CD14-positive monocyte (primary cell): Measurements from ENCODE around the gene WDR45B. TPM values are rescaled to one million over a fixed set of nuclear protein-coding genes. Genes with fewer than 3 reads are reported as not detected.

Source experiments
- DNase-seq, 3 donors: peaks; one replicate each; pipeline ENCODE4 v3.0.0-alpha.2; 2011 to 2022
- H2AFZ ChIP-seq: 2 replicates; pipeline ENCODE4 v1.6.0; 2012; ENCODE audit warnings: mild to moderate bottlenecking, low read depth, low read length, inconsistent platforms; ENCODE audit not compliant: insufficient read depth, poor library complexity, severe bottlenecking
- H3K27ac ChIP-seq, 2 donors: 1 replicate in 1 of 2; 2 replicates in 1 of 2; pipeline ENCODE4 v1.5.1; 2012 to 2013; ENCODE audit warnings: low read length in 2 of 2, control low read depth in 1 of 2, inconsistent platforms in 1 of 2, low read depth in 1 of 2, mild to moderate bottlenecking in 1 of 2
- H3K27me3 ChIP-seq, 2 donors: one replicate each; pipeline versions ENCODE4 v1.6.0 to v1.6.1; 2011 to 2013; ENCODE audit warnings: low read length in 2 of 2; ENCODE audit not compliant: control insufficient read depth in 2 of 2, insufficient read depth in 2 of 2
- H3K36me3 ChIP-seq, 2 donors: replicated peaks in 1 of 2; 1 replicate in 1 of 2; 2 replicates in 1 of 2; pipeline versions ENCODE4 v1.5.1 to v1.6.1; 2012 to 2013; ENCODE audit warnings: low read length in 2 of 2, control low read depth in 1 of 2, inconsistent platforms in 1 of 2, mild to moderate bottlenecking in 1 of 2; ENCODE audit not compliant: insufficient read depth in 2 of 2, control insufficient read depth in 1 of 2
- H3K4me1 ChIP-seq, 2 donors: 1 replicate in 1 of 2; 2 replicates in 1 of 2; pipeline versions ENCODE4 v1.5.1 to v1.6.1; 2012 to 2013; ENCODE audit warnings: low read length in 2 of 2, control low read depth in 1 of 2, inconsistent platforms in 1 of 2, mild to moderate bottlenecking in 1 of 2, moderate library complexity in 1 of 2; ENCODE audit not compliant: insufficient read depth in 2 of 2, control insufficient read depth in 1 of 2
- H3K4me2 ChIP-seq: replicated peaks from 2 replicates; pipeline ENCODE3; 2012; ENCODE audit warnings: low read length, moderate library complexity, mild to moderate bottlenecking; ENCODE audit not compliant: poor library complexity, severe bottlenecking; ENCODE audit errors: extremely low read depth
- H3K4me3 ChIP-seq, 3 experiments: fragments of 200-600 bp in 1 of 3; sonication (generic) in 1 of 3; replicated peaks in 1 of 3; 1 replicate in 2 of 3; 2 replicates in 1 of 3; pipeline ENCODE4 v1.5.1; 2011 to 2013; ENCODE audit warnings: low read length in 3 of 3, mild to moderate bottlenecking in 3 of 3, control low read depth in 2 of 3, low read depth in 2 of 3, inconsistent platforms in 1 of 3, moderate library complexity in 1 of 3
- H3K79me2 ChIP-seq: 2 replicates; pipeline ENCODE4 v1.6.0; 2012; ENCODE audit warnings: mild to moderate bottlenecking, control low read depth, inconsistent platforms, low read length, moderate library complexity; ENCODE audit not compliant: insufficient read depth
- H3K9ac ChIP-seq: 2 replicates; pipeline ENCODE4 v1.6.0; 2017; ENCODE audit warnings: low read length, mild to moderate bottlenecking; ENCODE audit not compliant: insufficient read depth, poor library complexity, severe bottlenecking
- H3K9me3 ChIP-seq, 2 donors: replicated peaks in 1 of 2; 1 replicate in 1 of 2; 2 replicates in 1 of 2; pipeline versions ENCODE4 v1.5.1 to v1.6.1; 2012 to 2013; ENCODE audit warnings: low read length in 2 of 2, control low read depth in 1 of 2; ENCODE audit not compliant: control insufficient read depth in 1 of 2, insufficient read depth in 1 of 2
- H4K20me1 ChIP-seq: 2 replicates; pipeline ENCODE4 v1.6.0; 2012; ENCODE audit warnings: mild to moderate bottlenecking, low read length, control low read depth, moderate library complexity; ENCODE audit not compliant: insufficient read depth
- H3K27ac Mint-ChIP-seq, 7 donors: one replicate each; pipeline ENCODE4 v1.8.0; 2020; ENCODE audit warnings: mild to moderate bottlenecking in 7 of 7, mixed read lengths in 7 of 7, moderate library complexity in 6 of 7, inconsistent platforms in 2 of 7
- H3K27me3 Mint-ChIP-seq, 3 donors: one replicate each; pipeline ENCODE4 v1.8.0; 2021 to 2022; ENCODE audit warnings: low read depth in 3 of 3, mild to moderate bottlenecking in 3 of 3, mixed read lengths in 3 of 3, moderate library complexity in 3 of 3, inconsistent platforms in 1 of 3
- H3K36me3 Mint-ChIP-seq, 2 donors: one replicate each; pipeline ENCODE4 v1.8.0; 2020; ENCODE audit warnings: mixed read lengths in 2 of 2, inconsistent platforms in 1 of 2, mild to moderate bottlenecking in 1 of 2
- H3K4me1 Mint-ChIP-seq: one replicate; pipeline ENCODE4 v1.8.0; 2020; ENCODE audit warnings: mild to moderate bottlenecking, mixed read lengths
- H3K4me3 Mint-ChIP-seq, 2 donors: one replicate each; pipeline ENCODE4 v1.8.0; 2020; ENCODE audit warnings: mild to moderate bottlenecking in 2 of 2, mixed read lengths in 2 of 2, moderate library complexity in 1 of 2
- H3K9me3 Mint-ChIP-seq, 7 donors: one replicate each; pipeline ENCODE4 v1.8.0; 2020 to 2022; ENCODE audit warnings: mixed read lengths in 7 of 7, mild to moderate bottlenecking in 6 of 7, moderate library complexity in 6 of 7, inconsistent platforms in 2 of 7
- whole genome bisulfite sequencing: methylation state at CpG from one replicate; pipeline ENCODE4 v1.1.5; 2013; ENCODE audit warnings: missing lambda C conversion rate; ENCODE audit not compliant: insufficient coverage; 5-methylcytosine and 5-hydroxymethylcytosine counted together
- intact Hi-C, 2 donors: fragments of 100-400 bp; cut with micrococcal nuclease; formaldehyde crosslinking; loops; one replicate each; pipeline versions ENCODE4 v1.15.0 to v1.15.1; 2023
- polyA plus RNA-seq, 3 donors: library from polyadenylated mRNA; depleted of rRNA in 1 of 3; unstranded in 2 of 3; stranded (reverse) in 1 of 3; fragments of 300-500 nt in 2 of 3; fragments of >200 nt in 1 of 3; fragmentation: Illumina TruSeq in 2 of 3; gene quantifications; 1 replicate in 2 of 3; 2 replicates in 1 of 3; pipeline ENCODE4 v1.2.3, GENCODE V29; 2012 to 2021
- TF ChIP-seq, protein P1 (sequence below): fragments of 200-600 bp; IDR thresholded peaks from one replicate; pipeline ENCODE4 v1.8.0; 2022; ENCODE audit warnings: antibody characterized with exemption, mild to moderate bottlenecking

Gene WDR45B
- polyA plus RNA-seq, 3 donors = 42.6 to 82.6 (median 60.3) TPM

DNA sequence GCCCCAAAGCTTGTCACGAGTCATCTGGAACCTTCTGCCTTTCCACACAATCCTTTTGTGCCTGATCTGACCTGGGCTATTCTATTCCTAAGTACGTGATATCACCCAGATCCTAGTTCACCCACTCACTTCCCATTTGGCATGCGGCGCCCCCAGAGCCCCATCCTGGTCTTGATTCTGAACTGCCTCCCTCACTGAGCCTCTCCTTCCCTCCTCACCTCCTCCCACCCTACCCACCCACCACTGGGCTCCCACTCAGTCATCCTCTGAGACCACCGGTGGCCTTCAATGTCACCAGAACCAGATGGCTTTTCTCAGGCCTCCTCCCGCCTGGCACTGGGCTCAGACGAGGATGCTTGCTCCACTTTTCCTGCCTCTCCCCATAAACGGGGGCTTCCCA is 18.5 kb downstream of the WDR45B start:
- 99% methylated on average over 7 of the region's 8 CpGs for WGBS
- H3K36me3 Mint-ChIP-seq = peaks cover 56 to 87% of the 10 kb centered on the region in 2 donors
- H3K79me2 ChIP-seq = peaks cover 46% of the 10 kb centered on the region

DNA sequence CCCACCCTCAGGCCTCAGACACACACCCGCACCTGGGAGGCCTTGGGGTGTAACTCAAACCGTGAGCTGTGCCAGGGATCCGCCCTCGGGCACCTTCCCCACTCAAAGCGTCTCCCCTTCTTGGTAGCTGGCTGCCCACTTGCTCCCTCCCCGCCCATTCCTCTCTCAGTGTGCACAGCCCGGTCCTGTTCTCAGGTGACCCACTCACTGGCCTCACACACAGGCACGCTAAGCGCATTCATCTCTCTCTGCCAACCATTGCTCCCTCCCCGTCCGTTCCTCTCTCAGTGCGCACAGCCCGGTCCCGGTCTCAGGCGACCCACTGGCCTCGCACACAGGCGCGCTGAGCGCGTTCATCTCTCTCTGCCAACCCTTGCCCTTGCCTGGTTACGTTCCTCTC is 20.8 kb downstream of the WDR45B start:
- H3K27ac ChIP-seq = peak overlapping the region; percentile 73 to 84
- peak overlapping the region in 1 of 3 experiments; percentile 61 for H3K4me3 ChIP-seq
- H3K36me3 Mint-ChIP-seq = peaks cover 50 to 83% of the 10 kb centered on the region in 2 donors
- H2AFZ ChIP-seq = no peak overlapping the region
- H4K20me1 ChIP-seq = peaks cover 23% of the 10 kb centered on the region
- H3K9me3 Mint-ChIP-seq = peaks cover 0 to 1% (median 0%) of the 10 kb centered on the region in 7 donors
- H3K4me1 ChIP-seq = peaks cover 26 to 30% of the 10 kb centered on the region in 2 donors
- peak overlapping the region; percentile 64 to 70 for H3K4me3 Mint-ChIP-seq
- H3K36me3 ChIP-seq = peaks cover 43 to 71% of the 10 kb centered on the region in 2 donors
- peaks cover 0 to 3% (median 0%) of the 10 kb centered on the region in 3 donors for H3K27me3 Mint-ChIP-seq
- DNase-seq = no peak
- peaks cover 23% of the 10 kb centered on the region for H3K79me2 ChIP-seq
- TF ChIP-seq, protein P1, sequence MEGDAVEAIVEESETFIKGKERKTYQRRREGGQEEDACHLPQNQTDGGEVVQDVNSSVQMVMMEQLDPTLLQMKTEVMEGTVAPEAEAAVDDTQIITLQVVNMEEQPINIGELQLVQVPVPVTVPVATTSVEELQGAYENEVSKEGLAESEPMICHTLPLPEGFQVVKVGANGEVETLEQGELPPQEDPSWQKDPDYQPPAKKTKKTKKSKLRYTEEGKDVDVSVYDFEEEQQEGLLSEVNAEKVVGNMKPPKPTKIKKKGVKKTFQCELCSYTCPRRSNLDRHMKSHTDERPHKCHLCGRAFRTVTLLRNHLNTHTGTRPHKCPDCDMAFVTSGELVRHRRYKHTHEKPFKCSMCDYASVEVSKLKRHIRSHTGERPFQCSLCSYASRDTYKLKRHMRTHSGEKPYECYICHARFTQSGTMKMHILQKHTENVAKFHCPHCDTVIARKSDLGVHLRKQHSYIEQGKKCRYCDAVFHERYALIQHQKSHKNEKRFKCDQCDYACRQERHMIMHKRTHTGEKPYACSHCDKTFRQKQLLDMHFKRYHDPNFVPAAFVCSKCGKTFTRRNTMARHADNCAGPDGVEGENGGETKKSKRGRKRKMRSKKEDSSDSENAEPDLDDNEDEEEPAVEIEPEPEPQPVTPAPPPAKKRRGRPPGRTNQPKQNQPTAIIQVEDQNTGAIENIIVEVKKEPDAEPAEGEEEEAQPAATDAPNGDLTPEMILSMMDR = no peak
- H3K4me1 Mint-ChIP-seq = peaks cover 28% of the 10 kb centered on the region
- intact Hi-C loops = no loop called here
- WGBS = 92% methylated on average over 20 of the region's 21 CpGs
- no peaks in the 10 kb centered on the region for H3K27me3 ChIP-seq
- peak overlapping the region; percentile 81 to 95 (median 86) for H3K27ac Mint-ChIP-seq
- no peaks in the 10 kb centered on the region for H3K9me3 ChIP-seq
- H3K9ac ChIP-seq = peak overlapping the region; percentile 43
- H3K4me2 ChIP-seq = peak overlapping the region; percentile 65

More for the DNA sequence above, 18.5 kb downstream of the WDR45B start:
- Mint-ChIP-seq H3K27ac (peak overlapping the region in 4 of 7 donors; percentile 26 to 86 (median 55)), H3K4me1 (peaks cover 19% of the 10 kb centered on the region), H3K27me3 (no peaks in the 10 kb centered on the region), H3K4me3 (no peak overlapping the region), H3K9me3 (peaks cover 0 to 1% (median 0%) of the 10 kb centered on the region in 7 donors)
- TF ChIP-seq, protein P1 = no peak
- peak overlapping the region; percentile 11 to 84 for H3K27ac ChIP-seq
- no peak for DNase-seq
- peaks cover 19 to 23% of the 10 kb centered on the region in 2 donors for H3K4me1 ChIP-seq
- H4K20me1 ChIP-seq = peaks cover 46% of the 10 kb centered on the region
- no peak overlapping the region for H3K4me2 ChIP-seq
- no peak overlapping the region for H3K9ac ChIP-seq
- H3K9me3 ChIP-seq = no peaks in the 10 kb centered on the region
- no peaks in the 10 kb centered on the region for H3K27me3 ChIP-seq
- no peak overlapping the region for H2AFZ ChIP-seq
- no peak overlapping the region for H3K4me3 ChIP-seq
- intact Hi-C loops = no loop called here
- H3K36me3 ChIP-seq = peaks cover 47 to 76% of the 10 kb centered on the region in 2 donors
